GM12878 (cell line): ENCODE results near the gene MOAP1. TPM values are rescaled to one million over a fixed set of nuclear protein-coding genes. Genes with fewer than 3 reads are reported as not detected.

Experiments used
- CEBPB ChIP-seq, 2 experiments: fragments of 150-350 bp in 1 of 2; IDR thresholded peaks; 2 replicates each; pipeline ENCODE4 v1.6.1; 2012 to 2014; ENCODE audit warnings: low read depth in 2 of 2, low read length in 2 of 2, borderline replicate concordance in 1 of 2, inconsistent platforms in 1 of 2
- DPF2 ChIP-seq: fragments of 450-650 bp; IDR thresholded peaks from 2 replicates; pipeline ENCODE4 v1.6.1; 2017; ENCODE audit warnings: mild to moderate bottlenecking
- ETV6 ChIP-seq, 2 experiments: fragments of 450-650 bp in 1 of 2; IDR thresholded peaks in 1 of 2; conservative IDR thresholded peaks in 1 of 2; 2 replicates each; pipeline ENCODE4 v1.6.1; 2014; ENCODE audit warnings: antibody characterized with exemption in 1 of 2, borderline replicate concordance in 1 of 2, low read depth in 1 of 2, mild to moderate bottlenecking in 1 of 2, moderate library complexity in 1 of 2
- HDGF ChIP-seq: fragments of 450-650 bp; IDR thresholded peaks from 2 replicates; pipeline ENCODE4 v1.6.1; 2016; ENCODE audit warnings: antibody characterized with exemption
- KDM1A ChIP-seq: fragments of 200-600 bp; sonication (generic); IDR thresholded peaks from 2 replicates; pipeline ENCODE4 v1.6.1; 2016; ENCODE audit warnings: borderline replicate concordance
- NR2C1 ChIP-seq: fragments of 450-650 bp; IDR thresholded peaks from 2 replicates; pipeline ENCODE4 v1.6.1; 2017; ENCODE audit warnings: antibody characterized with exemption, mild to moderate bottlenecking, moderate library complexity
- NR2F1 ChIP-seq: fragments of 450-650 bp; conservative IDR thresholded peaks from 2 replicates; pipeline ENCODE4 v1.6.1; 2017; ENCODE audit warnings: mild to moderate bottlenecking
- POLR2AphosphoS5 ChIP-seq: IDR thresholded peaks from 2 replicates; pipeline ENCODE4 v1.6.1; 2011; ENCODE audit warnings: mild to moderate bottlenecking, low read length, inconsistent platforms
- SMAD1 ChIP-seq: fragments of 450-650 bp; IDR thresholded peaks from 2 replicates; pipeline ENCODE4 v1.6.1; 2018; ENCODE audit warnings: mild to moderate bottlenecking, low read depth; ENCODE audit not compliant: partially characterized antibody
- SPI1 ChIP-seq: IDR thresholded peaks from 2 replicates; pipeline ENCODE4 v1.6.1; 2011; ENCODE audit warnings: low read depth, mild to moderate bottlenecking, low read length, moderate library complexity, borderline replicate concordance; ENCODE audit not compliant: insufficient read depth
- STAT1 ChIP-seq: fragments of 450-650 bp; conservative IDR thresholded peaks from 2 replicates; pipeline ENCODE4 v1.6.1; 2014; ENCODE audit warnings: antibody characterized with exemption, mild to moderate bottlenecking
- STAT3 ChIP-seq: IDR thresholded peaks from 2 replicates; pipeline ENCODE4 v1.6.1; 2011; ENCODE audit warnings: low read depth, low read length, improper control_type of control experiment
- TBL1XR1 ChIP-seq: IDR thresholded peaks from 2 replicates; pipeline ENCODE4 v1.6.1; 2012; ENCODE audit warnings: low read depth, low read length, improper control_type of control experiment
- YY1 ChIP-seq: IDR thresholded peaks from 2 replicates; pipeline ENCODE4 v1.6.1; 2011; ENCODE audit warnings: low read depth, mild to moderate bottlenecking, low read length
- ZZZ3 ChIP-seq: IDR thresholded peaks from 2 replicates; pipeline ENCODE4 v1.6.1; 2011; ENCODE audit warnings: low read depth; ENCODE audit not compliant: control insufficient read depth, insufficient read length
- polyA plus RNA-seq, 11 experiments: library from polyadenylated mRNA; depleted of rRNA in 4 of 11; unstranded in 6 of 11; stranded (reverse) in 5 of 11; fragments of >200 nt; fragmentation: Nextera tagmentation in 4 of 11; fragmentation: Illumina TruSeq in 1 of 11; extraction: Ambion mirVana in 4 of 11; extraction: Trizol in 1 of 11; gene quantifications; 1 replicate in 1 of 11; 2 replicates in 10 of 11; pipeline versions ENCODE4 v1.2.1 to v1.2.3, GENCODE V29; 2011 to 2016; ENCODE audit warnings: inconsistent platforms in 2 of 11, missing spikeins in 2 of 11, low read depth in 1 of 11
- total RNA-seq, 4 experiments: library from RNA; depleted of rRNA in 3 of 4; stranded (reverse); fragments of >200 nt in 3 of 4; fragmentation: Illumina TruSeq in 1 of 4; extraction: Trizol in 1 of 4; gene quantifications; 2 replicates each; pipeline versions ENCODE4 v1.2.1 to v1.2.3, GENCODE V29; 2013 to 2021
- TF ChIP-seq, protein P1 (sequence below): fragments of 450-650 bp; IDR thresholded peaks from 2 replicates; pipeline ENCODE4 v1.6.1; 2017; ENCODE audit warnings: low read depth, mild to moderate bottlenecking, moderate library complexity
- TF ChIP-seq, protein P2 (sequence below): fragments of 450-650 bp; IDR thresholded peaks from 2 replicates; pipeline ENCODE4 v1.6.1; 2017; ENCODE audit warnings: mild to moderate bottlenecking, moderate library complexity
- TF ChIP-seq, protein P3 (sequence below): fragments of 450-650 bp; IDR thresholded peaks from 2 replicates; pipeline ENCODE4 v1.6.1; 2017; ENCODE audit warnings: mild to moderate bottlenecking, low read depth, inconsistent platforms; ENCODE audit not compliant: poor library complexity, severe bottlenecking

MOAP1 gene
- total and polyA plus RNA-seq, 10 of the 15 experiments (the other 5 are each of a cell fraction or from before 2014, with no cell fraction given): 3.1 to 51.9 (median 11.4) TPM

DNA sequence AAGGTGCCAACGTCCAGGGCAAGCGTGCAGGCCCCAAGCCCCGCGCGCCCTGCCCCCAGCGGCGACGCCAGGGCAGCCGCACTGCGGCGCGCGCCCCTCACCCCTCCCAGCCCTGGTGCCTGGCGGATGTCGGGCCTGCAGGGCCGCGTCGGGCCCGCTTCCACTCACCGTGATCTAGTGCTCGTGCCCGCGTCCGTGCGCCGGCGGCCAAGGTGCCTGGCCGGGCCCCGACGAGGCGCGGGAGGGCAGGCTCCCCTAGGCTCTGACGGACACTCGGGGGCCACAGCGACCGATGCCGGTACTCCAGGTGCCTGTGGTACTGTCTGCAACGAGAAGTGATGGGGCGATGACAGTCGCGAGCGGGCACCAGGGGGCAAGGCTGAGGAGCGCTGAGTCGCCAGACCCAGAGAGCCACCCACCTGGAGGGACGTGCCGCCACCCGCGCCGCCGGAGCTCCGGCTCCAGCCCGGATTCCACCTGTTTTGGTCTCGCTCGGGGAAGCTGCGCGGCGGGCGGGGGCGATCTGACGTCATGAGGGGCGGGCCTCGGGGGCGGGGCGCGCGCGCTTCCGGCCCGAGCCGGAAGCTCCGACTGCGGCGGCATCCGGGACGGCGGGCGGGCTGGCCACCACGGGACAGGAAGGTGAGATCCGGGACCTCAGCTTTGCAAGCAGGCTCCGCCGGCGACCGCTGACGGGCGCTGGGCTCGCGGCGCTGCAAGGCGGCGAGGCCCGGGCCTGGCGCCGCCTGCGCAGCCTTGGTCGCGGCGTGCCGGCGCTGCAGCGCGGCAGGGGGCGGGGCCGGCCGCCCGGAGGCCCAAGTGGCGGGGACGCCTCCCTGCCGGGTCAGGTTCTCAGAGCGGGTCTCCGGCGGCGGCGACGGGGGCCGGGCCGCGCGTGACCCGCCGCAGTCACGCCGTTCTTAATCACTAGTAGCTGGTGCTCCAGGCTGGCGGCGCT, at the start of gene MOAP1, which contains the start of gene LYSET (continued):
- TF ChIP-seq ETV6 (conservative IDR thresholded peaks at IDR 0.05 in 1 of 2, IDR thresholded peaks at IDR 0.05 in 1 of 2; ENCODE audit: borderline replicate concordance in 1 of 2, low read depth in 1 of 2) (peak in 1 of 2 experiments; percentile 49; a peak in 2 of 4 replicates), SMAD1 (no peak), TBL1XR1 (0 out of 2 replicates have a peak, but pooled peaks have one; percentile 18), NR2C1 (peak; percentile 38), KDM1A (no peak), YY1 (peak; percentile 16; the same call in 1 of the 2 replicates), SPI1 (no peak), ZZZ3 (no peak), DPF2 (peak; percentile 84), NR2F1 (peak; percentile 68), HDGF (peak; percentile 34; the same call in 1 of the 2 replicates), POLR2AphosphoS5 (peak; percentile 82; the same call in 1 of the 2 replicates), STAT3 (no peak), CEBPB (IDR thresholded peaks at IDR 0.05; ENCODE audit: borderline replicate concordance in 1 of 2, low read depth in 2 of 2, low read length in 2 of 2) (no peak), STAT1 (peak; percentile 93)
- TF ChIP-seq, protein P1, sequence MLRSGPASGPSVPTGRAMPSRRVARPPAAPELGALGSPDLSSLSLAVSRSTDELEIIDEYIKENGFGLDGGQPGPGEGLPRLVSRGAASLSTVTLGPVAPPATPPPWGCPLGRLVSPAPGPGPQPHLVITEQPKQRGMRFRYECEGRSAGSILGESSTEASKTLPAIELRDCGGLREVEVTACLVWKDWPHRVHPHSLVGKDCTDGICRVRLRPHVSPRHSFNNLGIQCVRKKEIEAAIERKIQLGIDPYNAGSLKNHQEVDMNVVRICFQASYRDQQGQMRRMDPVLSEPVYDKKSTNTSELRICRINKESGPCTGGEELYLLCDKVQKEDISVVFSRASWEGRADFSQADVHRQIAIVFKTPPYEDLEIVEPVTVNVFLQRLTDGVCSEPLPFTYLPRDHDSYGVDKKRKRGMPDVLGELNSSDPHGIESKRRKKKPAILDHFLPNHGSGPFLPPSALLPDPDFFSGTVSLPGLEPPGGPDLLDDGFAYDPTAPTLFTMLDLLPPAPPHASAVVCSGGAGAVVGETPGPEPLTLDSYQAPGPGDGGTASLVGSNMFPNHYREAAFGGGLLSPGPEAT: peak; percentile 32; the same call in 1 of the 2 replicates
- TF ChIP-seq, protein P2, sequence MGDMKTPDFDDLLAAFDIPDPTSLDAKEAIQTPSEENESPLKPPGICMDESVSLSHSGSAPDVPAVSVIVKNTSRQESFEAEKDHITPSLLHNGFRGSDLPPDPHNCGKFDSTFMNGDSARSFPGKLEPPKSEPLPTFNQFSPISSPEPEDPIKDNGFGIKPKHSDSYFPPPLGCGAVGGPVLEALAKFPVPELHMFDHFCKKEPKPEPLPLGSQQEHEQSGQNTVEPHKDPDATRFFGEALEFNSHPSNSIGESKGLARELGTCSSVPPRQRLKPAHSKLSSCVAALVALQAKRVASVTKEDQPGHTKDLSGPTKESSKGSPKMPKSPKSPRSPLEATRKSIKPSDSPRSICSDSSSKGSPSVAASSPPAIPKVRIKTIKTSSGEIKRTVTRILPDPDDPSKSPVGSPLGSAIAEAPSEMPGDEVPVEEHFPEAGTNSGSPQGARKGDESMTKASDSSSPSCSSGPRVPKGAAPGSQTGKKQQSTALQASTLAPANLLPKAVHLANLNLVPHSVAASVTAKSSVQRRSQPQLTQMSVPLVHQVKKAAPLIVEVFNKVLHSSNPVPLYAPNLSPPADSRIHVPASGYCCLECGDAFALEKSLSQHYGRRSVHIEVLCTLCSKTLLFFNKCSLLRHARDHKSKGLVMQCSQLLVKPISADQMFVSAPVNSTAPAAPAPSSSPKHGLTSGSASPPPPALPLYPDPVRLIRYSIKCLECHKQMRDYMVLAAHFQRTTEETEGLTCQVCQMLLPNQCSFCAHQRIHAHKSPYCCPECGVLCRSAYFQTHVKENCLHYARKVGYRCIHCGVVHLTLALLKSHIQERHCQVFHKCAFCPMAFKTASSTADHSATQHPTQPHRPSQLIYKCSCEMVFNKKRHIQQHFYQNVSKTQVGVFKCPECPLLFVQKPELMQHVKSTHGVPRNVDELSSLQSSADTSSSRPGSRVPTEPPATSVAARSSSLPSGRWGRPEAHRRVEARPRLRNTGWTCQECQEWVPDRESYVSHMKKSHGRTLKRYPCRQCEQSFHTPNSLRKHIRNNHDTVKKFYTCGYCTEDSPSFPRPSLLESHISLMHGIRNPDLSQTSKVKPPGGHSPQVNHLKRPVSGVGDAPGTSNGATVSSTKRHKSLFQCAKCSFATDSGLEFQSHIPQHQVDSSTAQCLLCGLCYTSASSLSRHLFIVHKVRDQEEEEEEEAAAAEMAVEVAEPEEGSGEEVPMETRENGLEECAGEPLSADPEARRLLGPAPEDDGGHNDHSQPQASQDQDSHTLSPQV: 0 out of 2 replicates have a peak, but pooled peaks have one; percentile 40
- TF ChIP-seq, protein P3, sequence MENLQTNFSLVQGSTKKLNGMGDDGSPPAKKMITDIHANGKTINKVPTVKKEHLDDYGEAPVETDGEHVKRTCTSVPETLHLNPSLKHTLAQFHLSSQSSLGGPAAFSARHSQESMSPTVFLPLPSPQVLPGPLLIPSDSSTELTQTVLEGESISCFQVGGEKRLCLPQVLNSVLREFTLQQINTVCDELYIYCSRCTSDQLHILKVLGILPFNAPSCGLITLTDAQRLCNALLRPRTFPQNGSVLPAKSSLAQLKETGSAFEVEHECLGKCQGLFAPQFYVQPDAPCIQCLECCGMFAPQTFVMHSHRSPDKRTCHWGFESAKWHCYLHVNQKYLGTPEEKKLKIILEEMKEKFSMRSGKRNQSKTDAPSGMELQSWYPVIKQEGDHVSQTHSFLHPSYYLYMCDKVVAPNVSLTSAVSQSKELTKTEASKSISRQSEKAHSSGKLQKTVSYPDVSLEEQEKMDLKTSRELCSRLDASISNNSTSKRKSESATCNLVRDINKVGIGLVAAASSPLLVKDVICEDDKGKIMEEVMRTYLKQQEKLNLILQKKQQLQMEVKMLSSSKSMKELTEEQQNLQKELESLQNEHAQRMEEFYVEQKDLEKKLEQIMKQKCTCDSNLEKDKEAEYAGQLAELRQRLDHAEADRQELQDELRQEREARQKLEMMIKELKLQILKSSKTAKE: no peak
